Spleen (tissue), 7 donors: ENCODE results near the gene ALDOA.

Source experiments
- CTCF ChIP-seq, 11 experiments: fragments of 200-600 bp in 7 of 11; fragments of 450-650 bp in 4 of 11; sonication (generic) in 4 of 11; IDR thresholded peaks in 8 of 11; conservative IDR thresholded peaks in 3 of 11; 1 replicate in 7 of 11; 2 replicates in 4 of 11; pipeline versions ENCODE4 v1.4.0 to v1.8.0; 2016 to 2021; ENCODE audit warnings: antibody characterized with exemption in 11 of 11, inconsistent platforms in 4 of 11, mild to moderate bottlenecking in 1 of 11
- POLR2A ChIP-seq, 3 donors: fragments of 450-650 bp; IDR thresholded peaks; one replicate each; pipeline ENCODE4 v1.5.1; 2017; ENCODE audit warnings: antibody characterized with exemption in 3 of 3, mild to moderate bottlenecking in 1 of 3
- POLR2AphosphoS5 ChIP-seq, 3 donors: sonication (generic); formaldehyde crosslinking; IDR thresholded peaks; one replicate each; pipeline ENCODE4 v1.5.1; 2017; ENCODE audit warnings: antibody characterized with exemption in 3 of 3
- donor health status: DM: no; HTN: no; CAD: no; lungs with moderate emphysema.
- donor health status: DM: no; HTN: no; CAD: no.
- donor health status: DM: no; HTN: no; CAD: no.

GRCh38 chr16:30025156-30025555, 40.4 kb upstream of the ALDOA start:
- TF ChIP-seq POLR2AphosphoS5 (IDR thresholded peaks at IDR 0.05) (no peak), CTCF (IDR thresholded peaks at IDR 0.05 in 8 of 11, conservative IDR thresholded peaks at IDR 0.05 in 3 of 11) (no peak), POLR2A (IDR thresholded peaks at IDR 0.05) (no peak)
